Pancreas (tissue), 10 donors: Measurements from ENCODE around the gene ARNT2. TPM values are rescaled to one million over a fixed set of nuclear protein-coding genes. Genes with fewer than 3 reads are reported as not detected.

Source experiments
- ATAC-seq, 4 donors: fragments of 200-7000 bp; cut with Tn5 transposase; one replicate each; pipeline versions ENCODE4 v1.8.0 to v1.9.1; 2020; ENCODE audit warnings: mild to moderate bottlenecking in 4 of 4, moderate library complexity in 4 of 4
- DNase-seq, 6 donors: peaks; one replicate each; pipeline ENCODE4 v3.0.0-alpha.2; 2020
- FAIRE-seq: peaks from 2 replicates; lab custom pipeline; 2012; peaks lifted over from hg19 to GRCh38; lab: Jason Lieb, UNC
- H3K27ac ChIP-seq, 4 donors: fragments of 200-600 bp; sonication (generic); 1 replicate in 3 of 4; 2 replicates in 1 of 4; pipeline versions ENCODE4 v1.5.0 to v1.8.0; 2020
- H3K27me3 ChIP-seq, 4 donors: fragments of 200-600 bp; one replicate each; pipeline ENCODE4 v1.8.0; 2021
- H3K36me3 ChIP-seq, 3 donors: fragments of 200-600 bp; sonication (generic) in 1 of 3; one replicate each; pipeline versions ENCODE4 v1.5.0 to v1.8.0; 2020 to 2021
- H3K4me1 ChIP-seq, 3 donors: fragments of 200-600 bp; one replicate each; pipeline ENCODE4 v1.8.0; 2021
- H3K4me3 ChIP-seq, 4 donors: fragments of 200-600 bp; sonication (generic) in 2 of 4; one replicate each; pipeline versions ENCODE4 v1.5.0 to v1.8.0; 2020 to 2021
- H3K9me3 ChIP-seq, 4 donors: fragments of 200-600 bp; one replicate each; pipeline ENCODE4 v1.8.0; 2021
- CTCF ChIP-seq, 4 donors: fragments of 200-600 bp; sonication (generic) in 3 of 4; IDR thresholded peaks; one replicate each; pipeline versions ENCODE4 v1.5.0 to v1.8.0; 2021; ENCODE audit warnings: antibody characterized with exemption in 4 of 4
- WGBS, 2 donors: extraction: QIAGEN DNeasy Blood & Tissue Kit; methylation state at CpG; one replicate each; pipeline ENCODE4 v1.1.7; 2013; 5-methylcytosine and 5-hydroxymethylcytosine counted together
- intact Hi-C, 3 donors: fragments of 100-400 bp; cut with DNase I; formaldehyde crosslinking; loops; one replicate each; pipeline versions ENCODE4 v1.11.1 to v1.14.2; 2022
- polyA plus RNA-seq, 2 donors: library from polyadenylated mRNA; stranded (reverse); fragments of 200-250 nt; gene quantifications; one replicate each; pipeline ENCODE4 v1.2.3, GENCODE V29; 2013
- total RNA-seq, 6 donors: library from RNA; stranded (reverse); fragmentation: NEBNext Ultra II Directional in 4 of 6; extraction: Animal tissue kit (Norgen Biotek cat#: 25700) in 4 of 6; gene quantifications; one replicate each; pipeline versions ENCODE4 v1.2.1 to v1.2.4, GENCODE V29; 2021 to 2023
- donor health status: healthy with polysubstance abuse.
- donor health status: DM: no; HTN: no; CAD: no; lungs with moderate emphysema.
- donor health status: DM: no; HTN: no; CAD: no.
- donor health status: control.
- donor health status: control.
- donor health status: Bipolar disorder and iron deficiency.
- donor health status: DM: yes; HTN: yes; CAD: no.
- donor health status: DM: no; HTN: no; CAD: no.
- donor health status: DM: no; HTN: no; CAD: no.
- donor health status: DM: yes; HTN: yes; CAD: no.

ARNT2 gene
- total and polyA plus RNA-seq, 8 donors = 2.1 to 18.1 (median 5.4) TPM

- DNase-seq = no peak
- Histone ChIP-seq H3K4me3 (no peak overlapping the region), H3K4me1 (no peaks in the 10 kb centered on the region), H3K9me3 (no peaks in the 10 kb centered on the region), H3K36me3 (no peaks in the 10 kb centered on the region), H3K27ac (no peak overlapping the region), H3K27me3 (no peaks in the 10 kb centered on the region)
- no peak for FAIRE-seq
- no peak for TF ChIP-seq CTCF (IDR thresholded peaks at IDR 0.05)
- ATAC-seq = no peak
- 72 to 77% methylated on average over 4 of the region's 4 CpGs for WGBS, 2 donors
- intact Hi-C loops = no loop called here
These were observed 28.0 kb upstream of the ARNT2 start for GRCh38 chr15:80375968-80376891.

- H3K9me3 ChIP-seq = no peaks in the 10 kb centered on the region
- H3K36me3 ChIP-seq = no peaks in the 10 kb centered on the region
- DNase-seq = no peak
- intact Hi-C loops = no loop called here
- H3K27ac ChIP-seq = no peak overlapping the region
- H3K4me3 ChIP-seq = no peak overlapping the region
- no peak for TF ChIP-seq CTCF (IDR thresholded peaks at IDR 0.05)
- FAIRE-seq = no peak
- ATAC-seq = no peak
- WGBS, 2 donors = 82 to 87% methylated on average over 4 of the region's 4 CpGs
- H3K27me3 ChIP-seq = no peaks in the 10 kb centered on the region
- no peaks in the 10 kb centered on the region for H3K4me1 ChIP-seq
These were observed 24.5 kb upstream of the ARNT2 start for GRCh38 chr15:80379693-80380092.

GRCh38 chr15:80380154-80380553, 24.0 kb upstream of the ARNT2 start:
- H3K27me3 ChIP-seq = no peaks in the 10 kb centered on the region
- TF ChIP-seq CTCF (IDR thresholded peaks at IDR 0.05) = no peak
- no peaks in the 10 kb centered on the region for H3K4me1 ChIP-seq
- H3K27ac ChIP-seq = no peak overlapping the region
- DNase-seq (no peak), ATAC-seq (no peak), FAIRE-seq (no peak)
- WGBS, 2 donors = 72 to 78% methylated on average over 3 of the region's 3 CpGs
- no peaks in the 10 kb centered on the region for H3K9me3 ChIP-seq
- H3K36me3 ChIP-seq = no peaks in the 10 kb centered on the region
- H3K4me3 ChIP-seq = no peak overlapping the region
- intact Hi-C loops = no loop called here

GRCh38 chr15:80382285-80382684, 21.9 kb upstream of the ARNT2 start:
- no peaks in the 10 kb centered on the region for H3K27me3 ChIP-seq
- DNase-seq (no peak), ATAC-seq (no peak), FAIRE-seq (no peak)
- H3K4me3 ChIP-seq = no peak overlapping the region
- no peaks in the 10 kb centered on the region for H3K4me1 ChIP-seq
- H3K9me3 ChIP-seq = no peaks in the 10 kb centered on the region
- H3K27ac ChIP-seq = no peak overlapping the region
- intact Hi-C loops = no loop called here
- 88 to 95% methylated on average over 3 of the region's 3 CpGs for WGBS, 2 donors
- no peaks in the 10 kb centered on the region for H3K36me3 ChIP-seq
- TF ChIP-seq CTCF (IDR thresholded peaks at IDR 0.05) = no peak

- 61 to 68% methylated on average over 3 of the region's 3 CpGs for WGBS, 2 donors
- no peak for TF ChIP-seq CTCF (IDR thresholded peaks at IDR 0.05)
- no peak overlapping the region for H3K27ac ChIP-seq
These were observed 19.8 kb upstream of the ARNT2 start for GRCh38 chr15:80384432-80384831.

More at GRCh38 chr15:80384432-80384831, 19.8 kb upstream of the ARNT2 start:
- no peaks in the 10 kb centered on the region for H3K36me3 ChIP-seq
- H3K4me3 ChIP-seq = no peak overlapping the region
- intact Hi-C loops = no loop called here
- no peaks in the 10 kb centered on the region for H3K4me1 ChIP-seq
- DNase-seq = no peak
- no peak for FAIRE-seq
- H3K27me3 ChIP-seq = no peaks in the 10 kb centered on the region
- H3K9me3 ChIP-seq = no peaks in the 10 kb centered on the region
- ATAC-seq = no peak
